ENCODE results near the gene CCND3. TPM values are rescaled to one million over a fixed set of nuclear protein-coding genes. Genes with fewer than 3 reads are reported as not detected.

CCND3 gene
- total RNA-seq, 2 donors from 2014 or later = 8.5 to 11.7 TPM

- Histone ChIP-seq H3K27ac (ENCODE audit: low read depth, low read length) (no peak overlapping the region), H3K4me1 (ENCODE audit: control insufficient read depth, insufficient read depth, low read length) (no peaks in the 10 kb centered on the region), H3K27me3 (ENCODE audit: control insufficient read depth, insufficient read depth, low read length, poor library complexity, severe bottlenecking) (no peaks in the 10 kb centered on the region), H3K9me3 (ENCODE audit: control insufficient read depth, low read length) (no peaks in the 10 kb centered on the region), H3K9ac (ENCODE audit: extremely low read depth, low read length, poor library complexity, severe bottlenecking) (no peak overlapping the region), H3K4me3 (ENCODE audit: low read length) (no peak overlapping the region), H3K36me3 (ENCODE audit: control insufficient read depth, insufficient read depth, low read length) (no peaks in the 10 kb centered on the region)
- H3K27me3 Mint-ChIP-seq (ENCODE audit: insufficient read depth) = peaks cover 4% of the 10 kb centered on the region
- H3K4me3 Mint-ChIP-seq = no peak overlapping the region
- H3K9me3 Mint-ChIP-seq = no peaks in the 10 kb centered on the region
- 98 to 100% methylated on average over 3 to 6 of the region's 6 CpGs for WGBS, 2 experiments (ENCODE audit: insufficient coverage in 1 of 2, insufficient read length in 1 of 2)
- DNase-seq = no peak
- H3K27ac Mint-ChIP-seq = no peak overlapping the region
- TF ChIP-seq CTCF (conservative IDR thresholded peaks at IDR 0.05) = no peak
- no peaks in the 10 kb centered on the region for H3K36me3 Mint-ChIP-seq (ENCODE audit: low read depth)
- peaks cover 3% of the 10 kb centered on the region for H3K4me1 Mint-ChIP-seq
Observed at GRCh38 chr6:41958022-41958856, 16.6 kb upstream of the CCND3 start.

GRCh38 chr6:41957117-41957516, 15.5 kb upstream of the CCND3 start:
- Histone ChIP-seq H3K9me3 (ENCODE audit: control insufficient read depth, low read length) (no peaks in the 10 kb centered on the region), H3K36me3 (ENCODE audit: control insufficient read depth, insufficient read depth, low read length) (no peaks in the 10 kb centered on the region), H3K27me3 (ENCODE audit: control insufficient read depth, insufficient read depth, low read length, poor library complexity, severe bottlenecking) (no peaks in the 10 kb centered on the region), H3K27ac (ENCODE audit: low read depth, low read length) (no peak overlapping the region), H3K9ac (ENCODE audit: extremely low read depth, low read length, poor library complexity, severe bottlenecking) (no peak overlapping the region), H3K4me1 (ENCODE audit: control insufficient read depth, insufficient read depth, low read length) (no peaks in the 10 kb centered on the region), H3K4me3 (ENCODE audit: low read length) (no peak overlapping the region)
- Mint-ChIP-seq H3K36me3 (ENCODE audit: low read depth) (no peaks in the 10 kb centered on the region), H3K27ac (no peak overlapping the region), H3K9me3 (no peaks in the 10 kb centered on the region), H3K4me3 (no peak overlapping the region), H3K4me1 (peaks cover 5% of the 10 kb centered on the region), H3K27me3 (ENCODE audit: insufficient read depth) (peaks cover 4% of the 10 kb centered on the region)
- TF ChIP-seq CTCF (conservative IDR thresholded peaks at IDR 0.05) = no peak
- no peak for DNase-seq
- WGBS, 2 experiments (ENCODE audit: insufficient coverage in 1 of 2, insufficient read length in 1 of 2) = 75 to 95% methylated on average over 2 to 4 of the region's 4 CpGs

GRCh38 chr6:41955412-41955811, 13.8 kb upstream of the CCND3 start:
- Mint-ChIP-seq H3K36me3 (ENCODE audit: low read depth) (no peaks in the 10 kb centered on the region), H3K9me3 (no peaks in the 10 kb centered on the region), H3K27ac (no peak overlapping the region), H3K27me3 (ENCODE audit: insufficient read depth) (no peaks in the 10 kb centered on the region), H3K4me3 (no peak overlapping the region), H3K4me1 (peaks cover 2% of the 10 kb centered on the region)
- TF ChIP-seq CTCF (conservative IDR thresholded peaks at IDR 0.05) = no peak
- Histone ChIP-seq H3K27ac (ENCODE audit: low read depth, low read length) (no peak overlapping the region), H3K36me3 (ENCODE audit: control insufficient read depth, insufficient read depth, low read length) (no peaks in the 10 kb centered on the region), H3K4me1 (ENCODE audit: control insufficient read depth, insufficient read depth, low read length) (no peaks in the 10 kb centered on the region), H3K9me3 (ENCODE audit: control insufficient read depth, low read length) (no peaks in the 10 kb centered on the region), H3K9ac (ENCODE audit: extremely low read depth, low read length, poor library complexity, severe bottlenecking) (no peak overlapping the region), H3K4me3 (ENCODE audit: low read length) (no peak overlapping the region), H3K27me3 (ENCODE audit: control insufficient read depth, insufficient read depth, low read length, poor library complexity, severe bottlenecking) (no peaks in the 10 kb centered on the region)
- 86% methylated on average over 1 of the region's 2 CpGs; no CpG with 5 or more reads in 1 of the 2 experiments for WGBS, 2 experiments (ENCODE audit: insufficient coverage in 1 of 2, insufficient read length in 1 of 2)
- no peak for DNase-seq

Data from endodermal cell (in vitro differentiated cells).